Peyer's patch (tissue), 4 donors: ENCODE data around the gene SKAP1.

Experiments
- POLR2A ChIP-seq, 2 donors: fragments of 450-650 bp; IDR thresholded peaks; one replicate each; pipeline ENCODE4 v1.5.1; 2017; ENCODE audit warnings: antibody characterized with exemption in 2 of 2, mild to moderate bottlenecking in 2 of 2, moderate library complexity in 2 of 2
- TF ChIP-seq, protein P1 (sequence below), 6 experiments: fragments of 450-650 bp in 4 of 6; fragments of 200-600 bp in 2 of 6; sonication (generic) in 1 of 6; IDR thresholded peaks; one replicate each; pipeline ENCODE4 v1.5.1; 2017 to 2019; ENCODE audit warnings: antibody characterized with exemption in 6 of 6, mild to moderate bottlenecking in 3 of 6, moderate library complexity in 1 of 6

DNA sequence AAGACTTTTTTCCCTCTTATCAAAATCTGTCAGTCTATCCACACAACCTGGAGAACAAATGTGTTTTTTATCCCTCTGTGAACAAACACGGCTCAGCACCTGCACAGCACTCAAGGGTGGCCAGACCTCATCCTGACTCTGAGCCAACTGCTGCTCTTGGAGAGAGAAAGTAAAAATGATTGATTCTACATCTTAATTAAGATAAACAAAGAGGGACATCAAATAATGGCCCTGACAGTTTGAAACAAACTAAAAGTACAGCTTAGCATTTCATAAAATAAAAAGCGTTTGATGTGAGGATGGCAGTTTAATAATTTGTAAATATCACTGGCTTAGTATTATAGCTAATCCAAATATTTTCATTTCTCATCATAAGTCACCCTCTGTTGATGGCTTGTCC is 216.2 kb downstream of the SKAP1 start:
- no peak for TF ChIP-seq POLR2A (IDR thresholded peaks at IDR 0.05)
- TF ChIP-seq, protein P1, sequence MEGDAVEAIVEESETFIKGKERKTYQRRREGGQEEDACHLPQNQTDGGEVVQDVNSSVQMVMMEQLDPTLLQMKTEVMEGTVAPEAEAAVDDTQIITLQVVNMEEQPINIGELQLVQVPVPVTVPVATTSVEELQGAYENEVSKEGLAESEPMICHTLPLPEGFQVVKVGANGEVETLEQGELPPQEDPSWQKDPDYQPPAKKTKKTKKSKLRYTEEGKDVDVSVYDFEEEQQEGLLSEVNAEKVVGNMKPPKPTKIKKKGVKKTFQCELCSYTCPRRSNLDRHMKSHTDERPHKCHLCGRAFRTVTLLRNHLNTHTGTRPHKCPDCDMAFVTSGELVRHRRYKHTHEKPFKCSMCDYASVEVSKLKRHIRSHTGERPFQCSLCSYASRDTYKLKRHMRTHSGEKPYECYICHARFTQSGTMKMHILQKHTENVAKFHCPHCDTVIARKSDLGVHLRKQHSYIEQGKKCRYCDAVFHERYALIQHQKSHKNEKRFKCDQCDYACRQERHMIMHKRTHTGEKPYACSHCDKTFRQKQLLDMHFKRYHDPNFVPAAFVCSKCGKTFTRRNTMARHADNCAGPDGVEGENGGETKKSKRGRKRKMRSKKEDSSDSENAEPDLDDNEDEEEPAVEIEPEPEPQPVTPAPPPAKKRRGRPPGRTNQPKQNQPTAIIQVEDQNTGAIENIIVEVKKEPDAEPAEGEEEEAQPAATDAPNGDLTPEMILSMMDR (IDR thresholded peaks at IDR 0.05) = no peak
